Loucy (cell line): ENCODE results near the gene MN1.

Source experiments
- H2AFZ ChIP-seq: fragments of 200-600 bp; sonication (generic); 2 replicates; pipeline ENCODE4 v1.6.0; 2016; ENCODE audit warnings: antibody characterized with exemption, mild to moderate bottlenecking, low read length, moderate library complexity
- H3F3A ChIP-seq: fragments of 200-600 bp; 2 replicates; pipeline ENCODE4 v1.6.0; 2016; ENCODE audit warnings: antibody characterized with exemption, low read depth, mild to moderate bottlenecking
- H3K27me3 ChIP-seq: fragments of 200-600 bp; sonication (generic); 2 replicates; pipeline ENCODE4 v1.6.1; 2014; ENCODE audit warnings: low read length, mild to moderate bottlenecking; ENCODE audit not compliant: insufficient read depth, poor library complexity, severe bottlenecking
- H3K36me3 ChIP-seq: fragments of 200-600 bp; sonication (generic); 2 replicates; pipeline ENCODE4 v1.6.1; 2016; ENCODE audit warnings: low read length; ENCODE audit not compliant: insufficient read depth
- H3K4me1 ChIP-seq: fragments of 200-600 bp; sonication (generic); 2 replicates; pipeline ENCODE4 v1.5.1; 2014; ENCODE audit warnings: low read length, mild to moderate bottlenecking; ENCODE audit not compliant: insufficient read depth, poor library complexity, severe bottlenecking
- H3K4me2 ChIP-seq: fragments of 200-600 bp; sonication (generic); 2 replicates; pipeline ENCODE4 v1.6.0; 2014; ENCODE audit warnings: antibody characterized with exemption, low read length, low read depth, mild to moderate bottlenecking; ENCODE audit not compliant: poor library complexity, severe bottlenecking
- H3K4me3 ChIP-seq: fragments of 200-600 bp; sonication (generic); 2 replicates; pipeline ENCODE4 v1.5.1; 2014; ENCODE audit warnings: low read length, mild to moderate bottlenecking, mixed read lengths; ENCODE audit not compliant: poor library complexity, severe bottlenecking
- H3K79me2 ChIP-seq: fragments of 200-600 bp; sonication (generic); 2 replicates; pipeline ENCODE4 v1.6.1; 2014; ENCODE audit warnings: low read length; ENCODE audit not compliant: insufficient read depth
- H3K9ac ChIP-seq: fragments of 200-600 bp; sonication (generic); 2 replicates; pipeline ENCODE4 v1.6.0; 2014; ENCODE audit warnings: mild to moderate bottlenecking, low read depth, low read length, moderate library complexity; ENCODE audit not compliant: poor library complexity, severe bottlenecking
- H3K9me2 ChIP-seq: fragments of 200-600 bp; sonication (generic); replicated peaks from 2 replicates; pipeline ENCODE4 v1.6.1; 2016; ENCODE audit warnings: low read depth, low read length, mixed read lengths
- H3K9me3 ChIP-seq: fragments of 200-600 bp; sonication (generic); 2 replicates; pipeline ENCODE4 v1.6.1; 2014; ENCODE audit warnings: mild to moderate bottlenecking, antibody characterized with exemption, low read length, low read depth; ENCODE audit not compliant: insufficient read depth
- H4K20me1 ChIP-seq: fragments of 200-600 bp; sonication (generic); 2 replicates; pipeline ENCODE4 v1.6.0; 2014; ENCODE audit warnings: antibody characterized with exemption, low read length, mild to moderate bottlenecking; ENCODE audit not compliant: insufficient read depth, poor library complexity, severe bottlenecking
- EZH2phosphoT487 ChIP-seq: fragments of 200-600 bp; IDR thresholded peaks from 2 replicates; pipeline ENCODE4 v1.6.1; 2018; ENCODE audit warnings: antibody characterized with exemption, mild to moderate bottlenecking, moderate library complexity, borderline replicate concordance
- TF ChIP-seq, protein P1 (sequence below): fragments of 200-600 bp; sonication (generic); conservative IDR thresholded peaks from 2 replicates; pipeline ENCODE4 v1.5.1; 2014; ENCODE audit warnings: mild to moderate bottlenecking, antibody characterized with exemption, low read length

Gene MN1

DNA sequence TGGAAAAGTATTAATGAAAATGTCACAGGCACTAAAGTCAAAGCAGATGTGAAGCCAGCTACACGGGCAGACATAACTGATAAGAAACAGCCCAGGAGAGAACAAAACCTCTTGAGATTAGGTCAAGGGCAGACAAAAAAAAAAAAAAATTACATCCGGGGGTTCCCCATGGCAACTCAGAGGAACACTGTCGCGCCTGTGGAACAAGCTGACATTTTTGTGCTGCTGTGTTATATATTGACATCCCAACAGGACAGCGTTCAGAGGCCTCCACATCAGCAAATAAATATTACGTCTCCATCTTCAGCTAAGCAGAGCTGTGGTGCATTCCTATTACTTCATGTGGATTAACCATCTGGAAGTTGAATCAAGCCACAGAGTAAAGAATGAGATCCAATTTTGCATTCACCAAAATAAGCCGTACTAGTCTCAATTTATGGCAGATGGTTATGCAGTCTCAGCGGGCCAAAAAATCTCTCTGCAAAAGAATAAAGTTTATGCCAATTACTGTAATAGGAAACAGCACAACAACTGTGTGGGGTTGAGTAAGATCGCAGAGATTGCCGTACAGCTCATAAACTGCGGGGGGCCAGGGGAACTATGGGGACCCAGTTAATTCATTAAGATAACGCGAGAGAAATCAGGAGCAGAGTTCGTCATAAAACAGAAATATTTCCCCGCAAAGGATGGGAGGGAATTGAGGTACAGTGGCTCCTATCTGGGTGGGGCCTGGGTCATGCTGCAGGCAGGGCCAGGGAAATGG lies 41.3 kb upstream of the MN1 start:
- Histone ChIP-seq H2AFZ (no peak overlapping the region), H3K79me2 (no peaks in the 10 kb centered on the region), H3K9me3 (no peaks in the 10 kb centered on the region), H4K20me1 (no peaks in the 10 kb centered on the region), H3K9ac (no peak overlapping the region), H3K27me3 (no peaks in the 10 kb centered on the region), H3F3A (no peaks in the 10 kb centered on the region), H3K4me3 (no peak overlapping the region), H3K4me2 (no peak overlapping the region), H3K9me2 (no peaks in the 10 kb centered on the region), H3K36me3 (peaks cover 3% of the 10 kb centered on the region; the same call in 1 of the 2 replicates), H3K4me1 (no peaks in the 10 kb centered on the region)
- TF ChIP-seq, protein P1, sequence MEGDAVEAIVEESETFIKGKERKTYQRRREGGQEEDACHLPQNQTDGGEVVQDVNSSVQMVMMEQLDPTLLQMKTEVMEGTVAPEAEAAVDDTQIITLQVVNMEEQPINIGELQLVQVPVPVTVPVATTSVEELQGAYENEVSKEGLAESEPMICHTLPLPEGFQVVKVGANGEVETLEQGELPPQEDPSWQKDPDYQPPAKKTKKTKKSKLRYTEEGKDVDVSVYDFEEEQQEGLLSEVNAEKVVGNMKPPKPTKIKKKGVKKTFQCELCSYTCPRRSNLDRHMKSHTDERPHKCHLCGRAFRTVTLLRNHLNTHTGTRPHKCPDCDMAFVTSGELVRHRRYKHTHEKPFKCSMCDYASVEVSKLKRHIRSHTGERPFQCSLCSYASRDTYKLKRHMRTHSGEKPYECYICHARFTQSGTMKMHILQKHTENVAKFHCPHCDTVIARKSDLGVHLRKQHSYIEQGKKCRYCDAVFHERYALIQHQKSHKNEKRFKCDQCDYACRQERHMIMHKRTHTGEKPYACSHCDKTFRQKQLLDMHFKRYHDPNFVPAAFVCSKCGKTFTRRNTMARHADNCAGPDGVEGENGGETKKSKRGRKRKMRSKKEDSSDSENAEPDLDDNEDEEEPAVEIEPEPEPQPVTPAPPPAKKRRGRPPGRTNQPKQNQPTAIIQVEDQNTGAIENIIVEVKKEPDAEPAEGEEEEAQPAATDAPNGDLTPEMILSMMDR: no peak
- TF ChIP-seq EZH2phosphoT487: no peak

DNA sequence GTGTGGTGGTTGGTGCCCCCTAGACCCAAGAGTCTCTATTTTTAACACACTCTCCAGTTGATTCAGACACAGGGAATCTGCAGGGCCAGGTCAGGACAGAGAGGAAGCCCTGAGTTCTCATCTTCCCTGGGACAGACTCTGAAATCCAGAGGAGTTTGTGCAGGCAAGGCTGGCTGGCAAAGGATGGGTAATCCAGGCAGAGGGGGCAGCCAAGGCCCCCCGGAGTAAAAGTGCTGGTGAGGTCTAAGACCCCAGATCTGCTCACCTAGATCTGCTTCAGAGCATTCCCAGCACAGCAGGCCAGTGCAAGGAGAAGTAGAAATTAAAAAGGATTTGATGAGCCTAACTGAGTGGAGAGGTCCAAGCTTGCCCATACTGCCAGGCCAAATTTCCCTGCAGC lies 40.6 kb upstream of the MN1 start:
- no peaks in the 10 kb centered on the region; the same call in 1 of the 2 replicates for H3K36me3 ChIP-seq
- no peak overlapping the region for H2AFZ ChIP-seq
- H4K20me1 ChIP-seq: no peaks in the 10 kb centered on the region
- H3K4me1 ChIP-seq: no peaks in the 10 kb centered on the region
- H3K9me3 ChIP-seq: 0 out of 2 replicates have a peak, but pooled peaks cover 4% of the 10 kb centered on the region
- TF ChIP-seq, protein P1: no peak
- TF ChIP-seq EZH2phosphoT487: no peak
- H3K27me3 ChIP-seq: no peaks in the 10 kb centered on the region
- no peak overlapping the region for H3K4me3 ChIP-seq
- no peaks in the 10 kb centered on the region for H3K9me2 ChIP-seq
- no peak overlapping the region for H3K4me2 ChIP-seq
- no peaks in the 10 kb centered on the region for H3F3A ChIP-seq
- no peaks in the 10 kb centered on the region for H3K79me2 ChIP-seq
- no peak overlapping the region for H3K9ac ChIP-seq

DNA sequence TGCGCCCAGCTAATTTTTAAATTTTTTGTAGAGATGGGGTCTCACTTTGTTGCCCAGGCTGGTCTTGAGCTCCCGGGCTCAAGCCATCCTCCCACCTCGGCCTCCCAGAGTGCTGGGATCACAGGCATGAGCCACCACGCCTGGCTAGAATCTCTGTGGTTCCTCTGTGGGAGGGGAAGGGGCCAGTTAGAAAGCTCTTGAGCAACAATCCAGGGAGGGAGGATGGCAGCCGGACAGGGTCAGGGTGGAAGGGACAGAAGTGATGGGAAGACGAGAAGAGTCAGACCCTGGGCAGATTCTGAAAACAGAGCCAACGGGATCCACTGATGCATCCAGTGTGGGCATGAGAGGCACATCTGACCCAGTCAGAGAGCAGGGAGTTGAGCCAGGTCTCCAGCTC lies 38.9 kb upstream of the MN1 start:
- Histone ChIP-seq H3K27me3 (no peaks in the 10 kb centered on the region), H3K4me1 (no peaks in the 10 kb centered on the region), H4K20me1 (no peaks in the 10 kb centered on the region), H3K9ac (no peak overlapping the region), H3K4me3 (no peak overlapping the region), H3K9me3 (0 out of 2 replicates have a peak, but pooled peaks cover 4% of the 10 kb centered on the region), H3K4me2 (no peak overlapping the region), H3K36me3 (no peaks in the 10 kb centered on the region), H3F3A (no peaks in the 10 kb centered on the region), H3K9me2 (no peaks in the 10 kb centered on the region), H3K79me2 (no peaks in the 10 kb centered on the region), H2AFZ (no peak overlapping the region)
- no peak for TF ChIP-seq EZH2phosphoT487
- TF ChIP-seq, protein P1: no peak
